NCI-H1417 treated with DMSO at 0.1 percent for 48 hours (cell line): ENCODE results near the gene EIF5AL1.
"Not testable (repeated sequence)": the region's sequence is repeated elsewhere in the genome, so short reads cannot be mapped to it uniquely, and the experiment has no call there.

Experiments used
- DNase-seq: peaks from one replicate; lab custom pipeline; 2025; lab: John Stamatoyannopoulos, UW

The EIF5AL1 gene

DNA sequence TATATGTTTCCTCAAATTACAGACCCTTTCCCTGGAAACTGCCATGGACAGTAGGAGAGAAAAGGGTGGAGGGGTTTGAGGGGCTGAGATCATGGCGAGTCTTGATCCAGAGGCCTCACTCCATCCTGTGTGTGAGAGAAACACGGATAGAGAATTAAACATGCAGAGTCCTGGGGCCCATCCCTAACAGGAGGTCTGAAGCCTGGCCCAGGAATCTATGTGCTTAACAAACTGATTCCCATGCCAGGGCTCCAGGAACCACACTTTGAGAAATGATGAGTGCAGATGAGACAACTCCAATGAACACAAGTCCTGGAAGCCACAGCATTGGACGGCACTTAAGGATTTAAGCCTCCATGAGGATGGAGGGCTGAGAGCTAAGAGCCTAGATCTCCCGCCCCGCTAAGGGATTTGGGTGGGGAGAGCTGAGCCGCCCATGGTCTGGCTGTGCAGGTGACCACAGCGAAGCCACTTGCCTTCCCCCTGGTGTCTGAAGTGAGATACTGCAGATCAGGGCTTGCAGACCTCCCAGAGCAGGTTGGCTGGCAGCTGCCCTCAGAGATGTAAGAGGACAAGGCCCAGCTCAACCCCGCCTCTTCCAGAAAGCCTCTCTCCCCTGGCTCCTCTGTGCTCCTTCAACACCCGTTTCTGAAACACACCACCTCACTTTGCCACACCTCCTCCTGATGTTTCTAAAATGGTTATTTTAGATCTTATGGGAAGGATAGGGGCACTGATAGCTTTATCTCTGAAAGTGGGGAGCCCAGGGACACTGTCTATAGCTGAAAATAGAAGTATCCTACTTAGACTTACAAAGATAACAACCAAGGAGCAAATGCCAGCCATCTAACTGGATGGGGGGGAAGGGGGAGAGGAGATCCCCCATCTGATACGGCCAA is 24.8 kb upstream of the EIF5AL1 start:
- no peak for DNase-seq

DNA sequence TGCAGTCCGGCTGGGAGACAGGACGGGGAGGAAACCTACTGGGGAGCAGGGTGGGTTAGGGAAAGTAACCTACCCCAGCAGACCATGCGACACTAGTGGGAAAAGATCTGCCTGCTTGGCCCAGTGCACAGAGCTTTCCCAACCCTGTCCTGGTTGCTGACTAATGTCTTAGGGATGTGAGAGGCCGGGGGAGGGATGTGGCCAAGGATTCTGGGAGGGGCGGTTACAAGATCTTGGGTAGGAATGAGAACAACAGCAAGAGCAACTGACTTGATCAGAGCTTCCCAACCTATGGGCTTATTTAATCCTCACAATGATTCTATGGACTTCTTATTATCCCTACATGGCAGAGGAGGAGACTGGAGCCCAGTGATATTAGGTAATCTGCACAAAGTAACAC is 24.0 kb upstream of the EIF5AL1 start:
- no peak for DNase-seq

DNA sequence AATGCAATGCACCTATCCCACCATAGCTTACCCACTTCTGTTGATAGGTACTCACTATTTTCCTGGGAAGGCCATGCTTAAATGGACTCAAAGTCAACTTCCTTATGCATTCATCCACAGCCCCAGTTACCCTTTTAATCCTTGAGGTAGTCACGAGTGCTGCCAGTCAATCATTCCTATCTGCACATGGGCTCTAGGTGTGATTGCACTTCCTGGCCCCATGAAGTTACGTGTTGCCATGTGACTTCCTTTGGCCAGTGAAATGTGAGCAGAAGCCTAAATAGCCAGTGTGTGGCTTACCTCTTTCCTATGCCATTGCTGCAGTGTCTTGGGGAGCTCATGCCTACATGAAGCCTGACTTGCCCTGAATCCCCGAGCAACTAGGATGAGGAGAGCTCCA is 23.5 kb upstream of the EIF5AL1 start:
- no peak for DNase-seq

DNA sequence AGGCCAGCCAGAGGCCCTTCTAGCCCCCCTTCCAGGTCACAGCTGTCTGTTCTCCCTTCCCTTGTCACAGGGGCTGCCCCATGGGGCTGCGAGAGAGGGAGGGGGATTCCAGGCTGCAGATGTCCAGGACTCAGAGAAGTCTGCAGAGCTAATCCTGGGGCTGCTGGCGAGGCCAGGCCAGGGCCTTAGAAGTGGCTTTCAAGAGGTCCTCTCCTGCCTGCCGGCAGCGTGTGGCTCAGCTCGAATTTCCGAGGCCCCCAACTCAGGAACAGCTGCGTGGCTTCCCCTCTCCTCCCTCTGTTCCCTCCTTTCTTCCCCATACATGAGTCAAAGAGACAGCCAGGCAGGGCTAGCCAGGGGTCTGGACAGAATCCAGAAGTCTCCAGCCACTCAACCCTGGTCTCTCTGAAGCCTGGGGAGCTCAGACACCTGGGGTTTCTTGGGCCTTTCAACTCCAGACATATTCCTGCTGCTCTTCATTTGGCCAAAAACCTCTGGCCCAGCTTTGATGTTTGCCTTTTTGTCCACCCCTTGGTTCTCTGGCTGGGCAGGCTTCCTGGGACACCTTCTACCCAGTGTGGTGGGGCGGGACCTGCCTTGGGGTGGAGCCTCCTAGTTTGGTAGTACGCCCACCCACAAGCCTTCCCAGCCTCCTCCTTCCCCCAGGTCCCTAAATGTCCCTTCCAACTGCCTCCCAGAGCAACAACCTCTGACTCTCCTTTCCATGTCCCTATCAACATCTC is 21.8 kb upstream of the EIF5AL1 start:
- no peak for DNase-seq

DNA sequence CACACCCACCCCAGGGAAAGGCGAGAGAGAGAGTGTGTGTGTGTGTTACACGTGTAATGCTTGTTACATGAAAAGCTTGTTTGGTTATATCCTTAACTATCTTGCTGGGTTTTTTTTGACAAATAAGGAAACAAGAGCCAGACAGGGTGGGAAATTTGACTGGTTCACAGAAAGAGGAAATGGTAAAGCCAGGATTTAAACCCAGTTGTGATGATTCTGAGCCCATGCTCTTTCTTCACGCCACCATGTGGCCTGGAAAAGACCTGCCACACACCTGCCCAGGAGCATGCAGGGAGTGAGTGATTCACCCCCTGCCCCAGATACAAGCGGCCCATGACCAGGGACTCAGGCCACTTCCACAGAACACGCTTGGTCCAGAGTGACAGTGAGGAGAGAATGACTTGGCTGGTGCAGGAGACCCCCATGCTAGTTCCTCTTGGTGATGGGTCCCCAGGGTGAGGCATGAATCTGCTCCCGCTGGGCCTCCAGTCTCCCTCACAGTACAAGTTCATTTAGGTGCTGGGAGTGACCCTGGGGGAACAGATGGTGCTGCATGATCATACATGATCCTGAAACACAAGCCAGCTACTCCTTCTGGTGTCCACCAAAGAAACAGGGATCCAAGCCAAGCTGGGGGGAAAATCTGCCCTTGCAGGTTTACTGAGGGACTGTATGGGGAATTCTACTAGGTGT is 21.0 kb upstream of the EIF5AL1 start:
- DNase-seq: no peak

DNA sequence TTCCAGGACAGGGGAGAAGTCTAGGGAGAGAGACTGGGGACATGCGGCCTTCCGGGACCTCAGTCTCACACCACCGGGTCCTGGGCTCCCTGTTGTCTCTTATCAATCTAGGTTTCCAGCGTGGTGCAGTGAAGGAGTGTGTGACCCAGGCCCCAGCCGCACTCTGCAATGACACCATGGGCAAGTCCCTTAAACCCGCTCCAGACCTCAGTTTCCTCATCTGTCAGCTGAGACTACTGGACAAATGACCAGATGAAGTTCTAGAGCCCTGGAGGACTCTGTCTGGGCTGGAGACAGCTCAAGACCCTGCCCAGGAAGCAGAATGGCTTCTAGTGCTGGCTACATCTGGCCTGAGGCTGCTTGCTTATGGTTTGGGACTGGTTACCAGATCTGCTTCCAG is 20.1 kb upstream of the EIF5AL1 start:
- no peak for DNase-seq

DNA sequence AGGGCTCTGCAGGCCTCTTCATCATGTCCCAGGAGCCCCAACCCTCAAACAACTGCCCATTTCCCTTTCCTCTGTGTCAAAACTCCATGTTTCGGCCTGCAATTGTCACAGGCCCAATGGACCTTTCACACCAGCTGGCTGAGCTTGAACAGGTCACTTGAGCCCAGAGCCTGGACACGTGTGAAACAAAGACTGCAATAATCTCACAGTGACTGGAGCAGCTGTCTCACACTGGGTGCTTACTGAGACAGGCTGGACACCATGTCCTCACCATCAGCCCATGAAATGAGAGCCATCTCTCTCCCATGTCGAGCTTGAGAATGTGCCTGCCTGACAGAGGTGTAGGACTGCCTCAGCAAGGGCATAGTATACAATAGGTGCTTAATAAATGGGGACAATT is 19.5 kb upstream of the EIF5AL1 start:
- no peak for DNase-seq

DNA sequence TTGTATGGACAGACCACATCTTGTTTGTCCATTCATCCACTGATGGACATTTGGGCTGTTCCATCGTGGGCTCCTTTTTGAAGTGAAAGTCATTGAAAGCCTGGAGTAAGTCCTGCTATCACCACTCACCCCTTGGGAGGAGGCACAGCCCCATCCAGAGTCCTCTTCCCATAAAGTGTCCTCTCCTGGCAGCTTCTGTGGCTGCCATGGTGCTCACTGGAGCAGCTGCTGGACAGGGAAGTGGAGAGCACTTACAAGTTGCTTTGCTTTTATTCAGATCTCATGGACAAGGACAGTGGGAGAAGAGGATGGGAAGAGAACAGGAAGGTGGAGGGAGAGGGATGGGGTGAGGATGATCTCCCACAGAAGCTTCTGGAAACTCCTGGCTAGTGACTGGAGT is 18.5 kb upstream of the EIF5AL1 start:
- no peak for DNase-seq

DNA sequence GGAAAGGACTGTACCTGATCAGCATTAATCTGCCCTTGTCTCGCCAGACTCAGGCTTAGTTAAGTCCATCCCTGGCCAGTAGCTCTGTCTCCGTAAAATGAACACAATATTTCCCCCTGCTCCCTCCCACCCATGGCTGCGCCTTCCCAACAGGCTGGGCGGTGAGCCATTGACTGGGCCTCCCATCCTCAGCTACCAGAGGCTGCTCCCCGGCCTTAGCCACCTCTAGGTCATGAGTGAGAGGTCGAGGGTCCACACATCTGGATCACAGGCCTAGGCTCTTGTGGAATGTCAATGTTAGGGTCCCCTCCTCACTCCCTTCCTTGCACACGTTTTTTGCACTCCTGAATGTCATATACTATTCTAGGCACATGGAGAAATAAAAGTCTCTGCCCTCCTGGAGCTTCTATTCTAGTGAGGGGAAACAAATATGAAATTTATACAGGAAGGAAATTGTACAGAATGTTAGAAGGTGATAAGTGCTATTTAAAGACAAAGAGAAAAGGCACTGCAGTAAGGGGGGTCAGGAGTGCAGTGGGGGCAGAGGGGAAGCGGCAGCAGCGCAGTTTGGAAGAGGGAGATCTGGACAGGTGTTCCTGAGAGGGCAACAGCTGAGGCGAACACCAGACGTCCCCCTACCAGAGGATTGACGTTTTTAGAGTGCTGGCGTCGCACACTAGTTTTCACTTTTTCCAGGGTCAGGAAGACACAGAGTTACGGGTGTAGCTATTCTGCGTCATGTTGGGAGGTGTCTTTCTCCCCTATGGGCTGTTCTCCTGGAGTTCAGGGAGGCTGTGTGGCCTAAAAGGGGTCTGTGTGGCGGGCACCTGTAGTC is 17.2 kb upstream of the EIF5AL1 start:
- DNase-seq: no peak

DNA sequence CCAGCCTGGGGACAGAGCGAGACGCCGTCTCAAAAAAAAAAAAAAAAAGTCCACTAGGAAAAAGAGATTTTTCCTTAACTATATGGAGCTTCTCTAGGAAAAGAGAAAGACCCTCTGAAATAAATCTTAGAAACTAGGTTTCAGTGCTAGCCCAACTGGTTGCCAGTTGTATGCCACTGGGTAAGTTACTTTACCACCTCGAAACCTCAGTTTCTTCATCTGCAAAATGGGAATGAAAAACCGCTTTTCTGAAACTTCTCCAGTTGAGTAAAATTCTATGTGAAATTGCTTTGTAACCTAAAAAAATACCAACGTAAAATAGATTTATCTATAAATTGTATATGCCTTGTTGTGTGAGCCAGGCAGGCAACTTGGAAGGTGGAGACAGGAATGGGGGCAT is 16.5 kb upstream of the EIF5AL1 start:
- no peak for DNase-seq

DNA sequence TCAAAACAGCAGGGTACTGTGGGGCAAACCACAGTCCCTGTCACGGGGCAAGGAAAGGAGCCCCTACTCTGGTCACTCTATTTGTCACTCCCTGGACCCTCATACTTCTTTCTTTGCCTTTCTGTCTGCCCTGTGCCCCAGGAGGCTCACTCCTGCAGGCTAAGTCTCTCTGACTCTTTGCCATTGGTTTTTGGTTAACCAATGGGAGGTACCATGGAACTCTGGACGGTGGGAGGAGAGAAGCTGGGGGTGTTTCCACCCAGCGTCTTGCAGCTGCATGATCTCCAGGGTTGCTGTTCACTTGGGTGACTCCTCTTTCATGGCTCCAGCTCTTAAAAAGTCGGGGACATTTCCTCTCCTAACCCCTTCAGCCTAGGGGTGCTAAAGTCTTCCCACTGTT is 15.4 kb upstream of the EIF5AL1 start:
- no peak for DNase-seq

DNA sequence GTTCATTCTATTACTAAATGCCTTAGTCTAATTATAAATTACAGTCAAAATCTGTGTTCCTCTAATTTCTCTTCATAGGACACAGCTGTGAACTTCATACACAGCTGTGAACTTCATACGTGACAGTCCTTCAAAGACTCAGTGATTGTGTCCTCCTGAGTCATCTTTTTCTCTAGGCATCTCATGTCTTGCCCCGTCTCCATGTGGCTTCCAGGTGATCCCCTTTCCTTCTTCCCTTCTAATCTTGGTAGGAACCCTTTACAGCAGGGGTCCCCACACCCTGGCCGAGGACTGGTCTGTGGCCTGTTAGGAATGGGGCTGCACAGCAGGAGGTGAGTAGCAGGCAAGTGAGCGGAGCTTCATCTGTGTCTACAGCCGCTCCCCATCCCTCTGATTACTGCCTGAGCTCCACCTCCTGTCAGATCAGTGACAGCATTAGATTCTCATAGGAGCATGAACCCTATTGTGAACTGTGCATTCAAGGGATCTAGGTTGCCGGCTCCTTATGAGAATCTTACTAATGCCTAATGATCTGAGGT is 14.0 kb upstream of the EIF5AL1 start:
- DNase-seq: no peak

DNA sequence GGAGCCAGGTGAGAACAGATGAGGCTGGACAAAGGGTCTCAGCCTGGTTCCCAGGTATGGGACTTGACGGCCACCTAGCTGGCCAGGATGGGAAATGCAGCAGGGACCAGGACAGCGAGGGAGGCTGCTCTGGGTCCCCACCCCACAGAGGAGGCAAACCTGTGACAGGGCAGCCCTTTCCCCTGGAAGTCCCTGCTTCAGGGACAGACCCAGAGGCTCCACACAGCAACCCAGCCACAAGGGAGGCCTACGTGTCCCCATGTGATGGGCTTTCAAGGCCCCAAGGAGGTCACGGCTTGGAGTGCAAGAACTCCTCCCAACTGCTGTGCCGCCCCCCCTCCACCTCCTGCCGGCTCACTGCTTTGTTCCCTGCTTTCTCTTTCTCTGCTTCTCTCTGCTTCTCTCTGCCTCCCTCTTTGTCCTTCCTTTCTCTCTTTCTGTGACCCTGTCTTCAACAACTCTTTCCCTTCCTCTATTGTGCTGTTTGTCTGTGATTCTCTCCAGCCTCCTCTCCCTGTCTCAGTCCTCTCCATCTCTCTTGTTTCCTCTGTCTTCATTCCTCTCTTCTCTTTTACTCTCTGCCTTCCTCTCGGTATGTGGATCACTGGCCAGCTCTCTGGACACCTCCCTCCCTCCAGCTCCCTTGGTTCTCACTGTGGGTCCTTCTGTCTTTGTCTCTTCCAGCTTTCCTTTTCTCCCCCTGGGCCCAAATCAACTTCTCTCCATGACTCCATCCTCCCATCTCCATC is 9.6 kb upstream of the EIF5AL1 start:
- no peak for DNase-seq

DNA sequence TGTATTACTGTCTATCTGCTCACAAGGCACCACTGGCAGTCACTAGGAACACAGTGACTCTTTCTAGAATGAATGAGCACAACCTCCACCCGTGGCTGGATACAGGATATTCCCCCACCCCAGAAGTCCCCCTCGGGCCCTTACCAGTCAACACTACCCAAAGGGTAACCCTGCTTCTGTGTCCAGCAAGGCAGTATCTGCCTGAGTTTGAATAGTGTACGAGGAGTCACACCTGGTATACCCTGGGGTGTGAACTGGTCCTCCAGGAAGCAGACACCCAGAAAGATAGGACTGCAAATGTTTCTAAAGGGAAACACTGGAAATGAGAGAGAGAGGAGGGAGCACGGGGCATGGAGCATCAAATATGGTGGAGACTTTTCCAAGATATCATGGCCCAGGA is 8.5 kb upstream of the EIF5AL1 start:
- not testable (repeated sequence) for DNase-seq

DNA sequence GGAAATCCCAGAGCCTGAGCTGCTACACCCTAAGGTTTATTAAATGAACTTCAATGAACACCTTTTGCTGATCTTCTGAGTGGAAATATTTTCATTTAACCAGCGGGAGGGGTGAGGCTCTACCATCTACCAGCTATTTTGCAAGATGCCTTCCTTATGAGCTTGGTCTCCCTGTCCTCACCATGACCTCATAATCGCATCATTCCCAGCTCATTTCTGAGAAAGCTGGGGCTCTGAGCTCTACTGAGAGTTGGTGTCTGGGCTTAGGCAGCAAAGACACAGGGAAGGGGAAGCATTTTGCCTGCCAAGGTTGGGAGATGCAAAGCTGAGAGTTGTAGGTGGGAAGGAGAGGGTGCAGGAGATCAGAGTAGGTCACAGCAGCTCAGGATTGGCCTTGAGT is 7.8 kb upstream of the EIF5AL1 start:
- DNase-seq: not testable (repeated sequence)

DNA sequence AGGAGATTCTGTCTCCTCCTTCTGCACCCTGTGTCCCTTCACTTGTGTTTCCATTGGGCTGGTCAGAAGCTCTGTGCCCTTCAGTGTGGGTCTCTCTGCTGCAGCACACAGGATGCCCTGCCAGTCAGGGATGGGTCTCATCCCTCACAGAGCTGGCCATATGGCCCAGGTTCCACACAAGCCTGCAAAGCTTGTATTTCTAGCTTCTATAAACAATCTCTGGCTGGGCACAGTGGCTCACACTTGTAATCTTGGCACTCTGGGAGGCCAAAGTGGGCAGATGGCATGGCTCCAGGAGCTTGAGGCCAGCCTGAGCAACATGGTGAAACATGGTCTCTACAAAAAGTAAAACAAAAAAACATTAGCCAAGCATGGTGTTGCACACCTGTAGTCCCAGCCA is 7.0 kb upstream of the EIF5AL1 start:
- not testable (repeated sequence) for DNase-seq

DNA sequence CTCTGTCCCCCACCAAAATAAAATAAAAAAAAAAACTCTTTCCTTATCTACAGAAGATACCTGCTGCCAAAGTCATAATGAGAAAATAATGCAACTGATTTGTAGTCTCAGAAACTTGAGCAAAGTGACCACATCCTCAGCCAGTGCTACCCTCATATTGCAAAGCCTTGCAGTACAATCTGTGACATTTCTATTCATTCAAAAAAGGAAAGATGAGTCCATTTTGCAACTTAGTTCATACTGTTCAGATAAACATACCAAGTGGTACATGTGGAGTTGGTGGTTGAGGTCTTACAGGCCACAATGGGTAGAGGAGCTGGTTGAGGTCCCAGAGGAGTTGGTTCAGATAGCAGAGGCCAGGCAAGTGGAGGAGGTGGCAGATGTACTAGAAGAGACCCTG is 6.5 kb upstream of the EIF5AL1 start:
- DNase-seq: no peak

DNA sequence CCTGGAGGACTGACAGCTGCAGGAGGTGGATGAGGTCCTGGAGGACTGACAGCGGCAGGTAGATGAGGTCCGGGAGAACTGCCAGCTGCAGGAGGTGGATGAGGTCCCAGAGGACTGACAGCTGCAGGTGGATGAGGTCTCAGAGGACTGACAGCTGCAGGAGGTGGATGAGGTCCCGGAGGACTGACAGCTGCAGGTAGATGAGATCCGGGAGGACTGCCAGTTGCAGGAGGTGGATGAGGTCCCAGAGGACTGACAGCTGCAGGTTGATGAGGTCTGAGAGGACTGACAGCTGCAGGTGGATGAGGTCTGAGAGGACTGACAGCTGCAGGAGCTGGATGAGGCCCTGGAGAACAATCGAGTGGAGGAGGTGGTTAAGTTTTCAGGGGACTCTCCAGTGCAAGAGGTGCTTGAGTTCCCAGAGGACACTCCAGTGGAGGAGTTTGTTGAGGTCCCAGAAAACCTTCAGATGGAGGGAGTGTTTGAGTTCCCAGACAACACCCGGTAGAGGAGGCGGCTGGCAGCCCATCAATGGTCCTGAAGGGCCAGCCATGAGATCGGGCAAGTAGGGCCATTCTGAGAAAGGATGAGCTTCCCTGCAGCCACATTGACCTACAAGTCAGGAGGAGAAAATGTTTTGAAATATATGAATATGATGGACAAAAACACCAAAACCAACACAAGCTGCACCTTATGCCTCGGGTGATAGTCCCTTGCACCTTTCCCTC is 4.7 kb upstream of the EIF5AL1 start:
- DNase-seq: no peak

DNA sequence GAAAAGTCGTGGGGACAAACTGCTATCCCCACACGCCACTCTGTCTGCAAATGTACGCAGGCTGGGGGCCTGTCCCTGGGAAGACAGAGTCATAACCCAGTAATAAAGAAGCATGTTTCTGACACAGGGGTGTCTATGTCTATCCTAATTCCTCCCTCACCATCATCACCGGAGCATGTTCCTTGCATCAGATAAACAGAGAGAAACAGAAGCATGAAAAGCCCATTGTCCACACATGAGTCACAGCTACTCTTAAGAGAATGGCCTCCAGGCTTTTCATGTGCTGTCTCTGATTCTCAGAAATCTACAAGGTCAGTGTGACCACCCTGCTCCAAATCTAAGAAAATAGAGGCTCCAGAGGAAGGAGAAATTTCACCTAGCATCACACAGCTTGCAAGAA is 4.1 kb upstream of the EIF5AL1 start:
- DNase-seq: not testable (repeated sequence)

DNA sequence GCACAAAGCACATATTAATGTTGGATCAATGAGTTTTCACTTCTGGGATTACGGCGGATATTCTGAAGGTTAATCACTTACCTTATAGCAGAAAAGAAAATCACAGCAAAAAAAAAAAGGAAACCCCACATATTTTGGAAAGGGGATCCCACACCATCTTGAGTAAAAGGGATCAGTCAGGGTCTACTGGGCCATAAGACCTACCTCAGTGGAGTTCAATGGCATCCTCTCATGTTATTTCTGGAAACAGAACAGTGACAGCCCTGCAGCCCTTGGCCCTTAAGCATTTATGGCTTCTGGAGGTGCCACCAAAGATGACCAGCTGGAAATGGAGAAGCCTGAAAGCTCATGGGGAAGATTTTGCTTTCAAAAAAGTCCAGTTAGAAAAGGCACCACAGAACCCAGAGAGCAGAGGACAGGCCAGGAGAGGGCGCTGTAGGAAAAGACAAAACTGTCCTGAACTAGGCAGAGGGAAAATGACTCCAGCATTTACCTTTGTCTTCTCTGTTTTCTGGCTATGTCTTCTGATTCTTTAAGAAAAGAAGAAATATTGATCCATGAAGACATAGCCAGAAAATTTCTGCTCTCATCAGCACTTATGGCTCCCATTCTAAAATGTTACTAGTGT is 2.9 kb upstream of the EIF5AL1 start:
- DNase-seq: not testable (repeated sequence)
